ENCODE data around the gene CAV3. TPM values are rescaled to one million over a fixed set of nuclear protein-coding genes. Genes with fewer than 3 reads are reported as not detected.

The CAV3 gene
- total and polyA plus RNA-seq, 10 of the 15 experiments (the other 5 are each of a cell fraction or from before 2014, with no cell fraction given), result not detected

GRCh38 chr3:8764528-8764927 lies 30.9 kb downstream of the CAV3 start:
- RAD21 ChIA-PET (ENCODE audit: unreplicated experiment), result no interaction called here
- FAIRE-seq, result no peak
- intact Hi-C loops (cut with micrococcal nuclease; ENCODE audit: unreplicated experiment), result no loop called here

More at GRCh38 chr3:8764528-8764927, 30.9 kb downstream of the CAV3 start:
- no peaks in the 10 kb centered on the region for H4K20me1 ChIP-seq (ENCODE audit: control insufficient read depth, insufficient read depth)
- H3K4me1 ChIP-seq (ENCODE audit: control insufficient read depth, insufficient read depth, low read length), result peaks cover 14% of the 10 kb centered on the region
- H3K9me3 ChIP-seq (replicated peaks; ENCODE audit: control insufficient read depth, insufficient read depth, low read length), result no peaks in the 10 kb centered on the region
- TF ChIP-seq ZNF274 (IDR thresholded peaks at IDR 0.05; ENCODE audit: insufficient read depth, insufficient read length) (no peak), NR2F1 (conservative IDR thresholded peaks at IDR 0.05) (no peak), NFIC (IDR thresholded peaks at IDR 0.05; ENCODE audit: low read depth, low read length) (no peak), BRCA1 (IDR thresholded peaks at IDR 0.05; ENCODE audit: low read depth, low read length) (no peak), ZNF217 (IDR thresholded peaks at IDR 0.05) (no peak), CREM (IDR thresholded peaks at IDR 0.05; ENCODE audit: low read depth) (no peak), PAX5 (IDR thresholded peaks at IDR 0.05; ENCODE audit: borderline replicate concordance, low read depth, low read length) (no peak), HCFC1 (IDR thresholded peaks at IDR 0.05; ENCODE audit: low read length) (no peak), FOXK2 (IDR thresholded peaks at IDR 0.05) (no peak), MTA2 (IDR thresholded peaks at IDR 0.05; ENCODE audit: low read depth) (no peak), BMI1 (IDR thresholded peaks at IDR 0.05; ENCODE audit: borderline replicate concordance) (no peak), RELA (IDR thresholded peaks at IDR 0.05; ENCODE audit: borderline replicate concordance, partially characterized antibody) (no peak), POLR2A (IDR thresholded peaks at IDR 0.05; ENCODE audit: low read depth, low read length) (no peak), POLR2AphosphoS2 (IDR thresholded peaks at IDR 0.05; ENCODE audit: low read depth, low read length) (no peak)
- TF ChIP-seq, protein P1, sequence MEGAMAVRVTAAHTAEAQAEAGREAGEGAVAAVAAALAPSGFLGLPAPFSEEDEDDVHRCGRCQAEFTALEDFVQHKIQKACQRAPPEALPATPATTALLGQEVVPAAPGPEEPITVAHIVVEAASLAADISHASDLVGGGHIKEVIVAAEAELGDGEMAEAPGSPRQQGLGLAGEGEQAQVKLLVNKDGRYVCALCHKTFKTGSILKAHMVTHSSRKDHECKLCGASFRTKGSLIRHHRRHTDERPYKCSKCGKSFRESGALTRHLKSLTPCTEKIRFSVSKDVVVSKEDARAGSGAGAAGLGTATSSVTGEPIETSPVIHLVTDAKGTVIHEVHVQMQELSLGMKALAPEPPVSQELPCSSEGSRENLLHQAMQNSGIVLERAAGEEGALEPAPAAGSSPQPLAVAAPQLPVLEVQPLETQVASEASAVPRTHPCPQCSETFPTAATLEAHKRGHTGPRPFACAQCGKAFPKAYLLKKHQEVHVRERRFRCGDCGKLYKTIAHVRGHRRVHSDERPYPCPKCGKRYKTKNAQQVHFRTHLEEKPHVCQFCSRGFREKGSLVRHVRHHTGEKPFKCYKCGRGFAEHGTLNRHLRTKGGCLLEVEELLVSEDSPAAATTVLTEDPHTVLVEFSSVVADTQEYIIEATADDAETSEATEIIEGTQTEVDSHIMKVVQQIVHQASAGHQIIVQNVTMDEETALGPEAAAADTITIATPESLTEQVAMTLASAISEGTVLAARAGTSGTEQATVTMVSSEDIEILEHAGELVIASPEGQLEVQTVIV (IDR thresholded peaks at IDR 0.05; ENCODE audit: borderline replicate concordance, partially characterized antibody), result no peak
- TF ChIP-seq, protein P2, sequence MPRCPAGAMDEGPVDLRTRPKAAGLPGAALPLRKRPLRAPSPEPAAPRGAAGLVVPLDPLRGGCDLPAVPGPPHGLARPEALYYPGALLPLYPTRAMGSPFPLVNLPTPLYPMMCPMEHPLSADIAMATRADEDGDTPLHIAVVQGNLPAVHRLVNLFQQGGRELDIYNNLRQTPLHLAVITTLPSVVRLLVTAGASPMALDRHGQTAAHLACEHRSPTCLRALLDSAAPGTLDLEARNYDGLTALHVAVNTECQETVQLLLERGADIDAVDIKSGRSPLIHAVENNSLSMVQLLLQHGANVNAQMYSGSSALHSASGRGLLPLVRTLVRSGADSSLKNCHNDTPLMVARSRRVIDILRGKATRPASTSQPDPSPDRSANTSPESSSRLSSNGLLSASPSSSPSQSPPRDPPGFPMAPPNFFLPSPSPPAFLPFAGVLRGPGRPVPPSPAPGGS (IDR thresholded peaks at IDR 0.05; ENCODE audit: borderline replicate concordance, insufficient read depth, low read depth, low read length, poor library complexity, severe bottlenecking), result no peak
- in situ Hi-C loops (cut with MboI), result no loop called here
- no peak for DNase-seq (ENCODE audit: low read depth, low spot score)
- BruUV-seq (replicated peaks), result no TSS peak
- no peak overlapping the region for H3K4me3 ChIP-seq
- H3K27me3 ChIP-seq (replicated peaks in 1 of 2; ENCODE audit: control insufficient read depth in 2 of 2, insufficient read depth in 2 of 2, low read length in 1 of 2), result no peaks in the 10 kb centered on the region
- no peak overlapping the region for H2AFZ ChIP-seq (ENCODE audit: control insufficient read depth, low read depth, low read length)
- peaks cover 4% of the 10 kb centered on the region for H3K79me2 ChIP-seq (ENCODE audit: control insufficient read depth, insufficient read depth, low read length)
- ChIA-PET CTCF (interaction anchor here (1.2 kb wide), 1 partner anchor 174 kb away, joined by 3 read pairs; no protein-coding TSS in a partner anchor), POLR2A (interaction anchor here (0.7 kb wide), 1 partner anchor 57 kb away, joined by 3 read pairs; no protein-coding TSS in a partner anchor), SMC1A (ENCODE audit: uncharacterized antibody, unreplicated experiment) (no interaction called here)
- WGBS (ENCODE audit: insufficient coverage, insufficient replicate concordance, low lambda C conversion rate, missing lambda C conversion rate), result 82% methylated on average over 6 of the region's 6 CpGs
- ATAC-seq, result no peak
- peaks cover 0 to 1% of the 10 kb centered on the region in 2 experiments; a peak in 1 of 4 replicates for H3K36me3 ChIP-seq (ENCODE audit: control insufficient read depth in 2 of 2, insufficient read depth in 2 of 2, low read length in 1 of 2)
- no peak overlapping the region for H3K4me2 ChIP-seq (ENCODE audit: control insufficient read depth, insufficient read depth)
- H3K9ac ChIP-seq (ENCODE audit: control insufficient read depth, insufficient read depth, low read length), result no peak overlapping the region
- no peak overlapping the region for H3K27ac ChIP-seq (ENCODE audit: control insufficient read depth, insufficient read depth)
